HG03066 (cell line): ENCODE data around the gene CPED1.

Source experiments
- ATAC-seq: cut with Tn5 transposase; IDR thresholded peaks from one replicate; pipeline ENCODE4 v1.9.1; 2021; ENCODE audit warnings: low read depth; ENCODE audit not compliant: unreplicated experiment

Gene CPED1

GRCh38 chr7:121331574-121331973 is 343.1 kb downstream of the CPED1 start:
- ATAC-seq, result no peak

- ATAC-seq, result no peak
These were observed 345.9 kb downstream of the CPED1 start for GRCh38 chr7:121334376-121334775.

GRCh38 chr7:121334875-121335648 is 346.6 kb downstream of the CPED1 start:
- ATAC-seq, result no peak

GRCh38 chr7:121336579-121336978 is 348.1 kb downstream of the CPED1 start:
- ATAC-seq, result no peak

GRCh38 chr7:121337398-121337797 is 348.9 kb downstream of the CPED1 start:
- ATAC-seq, result no peak

- no peak for ATAC-seq
These were observed 350.6 kb downstream of the CPED1 start for GRCh38 chr7:121339082-121339481.

- ATAC-seq, result no peak
These were observed 353.4 kb downstream of the CPED1 start for GRCh38 chr7:121341933-121342332.

GRCh38 chr7:121342631-121343030 is 354.1 kb downstream of the CPED1 start:
- no peak for ATAC-seq

- ATAC-seq, result no peak
These were observed 354.8 kb downstream of the CPED1 start for GRCh38 chr7:121343302-121343701.

- no peak for ATAC-seq
These were observed 355.6 kb downstream of the CPED1 start for GRCh38 chr7:121344093-121344492.

- no peak for ATAC-seq
These were observed 356.0 kb downstream of the CPED1 start for GRCh38 chr7:121344497-121344896.
